Hindlimb muscle (tissue), 1 donor: ENCODE data around the gene KCNIP4. TPM values are rescaled to one million over a fixed set of nuclear protein-coding genes. Genes with fewer than 3 reads are reported as not detected.
"Not testable (repeated sequence)": the region's sequence is repeated elsewhere in the genome, so short reads cannot be mapped to it uniquely, and the experiment has no call there.

Experiments
- DNase-seq: peaks from one replicate; pipeline ENCODE4 v3.0.0-alpha.2; 2013
- polyA plus RNA-seq: library from polyadenylated mRNA; unstranded; fragments of 120-200 nt; gene quantifications from one replicate; pipeline ENCODE4 v1.2.1, GENCODE V29; 2013; ENCODE audit not compliant: insufficient read length

Gene KCNIP4
- polyA plus RNA-seq, 1 donor: 1.8 TPM

DNA sequence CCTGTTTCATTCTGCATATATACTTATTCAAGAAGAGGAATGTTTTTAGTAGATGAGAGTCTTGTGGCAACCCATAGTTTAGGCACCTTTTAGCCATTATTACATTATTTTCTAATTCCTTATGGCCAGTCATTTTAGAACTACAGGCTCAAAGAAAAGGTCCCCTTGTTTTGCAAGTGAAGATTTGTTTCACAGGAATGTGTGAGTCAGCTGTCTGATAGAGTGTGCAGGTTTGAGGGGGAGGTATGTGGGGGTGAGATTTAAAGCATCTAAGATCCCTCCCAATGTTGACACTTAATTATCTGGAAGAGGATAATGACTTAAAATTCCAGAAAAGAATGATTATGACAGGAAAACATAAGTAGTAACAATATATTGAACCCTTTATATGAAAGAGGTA is 495.6 kb downstream of the KCNIP4 start:
- DNase-seq: no peak

- no peak for DNase-seq
Measured at GRCh38 chr4:21451032-21451431, 497.5 kb downstream of the KCNIP4 start.

- no peak for DNase-seq
Measured at GRCh38 chr4:21450331-21450730, 498.2 kb downstream of the KCNIP4 start.

GRCh38 chr4:21447301-21448054 is 501.1 kb downstream of the KCNIP4 start:
- DNase-seq: no peak

- DNase-seq: no peak
Measured at GRCh38 chr4:21420166-21420565, 528.4 kb downstream of the KCNIP4 start.

GRCh38 chr4:21415728-21416127 is 532.8 kb downstream of the KCNIP4 start:
- DNase-seq: no peak

- no peak for DNase-seq
Measured at GRCh38 chr4:21413807-21414370, 534.7 kb downstream of the KCNIP4 start.

DNA sequence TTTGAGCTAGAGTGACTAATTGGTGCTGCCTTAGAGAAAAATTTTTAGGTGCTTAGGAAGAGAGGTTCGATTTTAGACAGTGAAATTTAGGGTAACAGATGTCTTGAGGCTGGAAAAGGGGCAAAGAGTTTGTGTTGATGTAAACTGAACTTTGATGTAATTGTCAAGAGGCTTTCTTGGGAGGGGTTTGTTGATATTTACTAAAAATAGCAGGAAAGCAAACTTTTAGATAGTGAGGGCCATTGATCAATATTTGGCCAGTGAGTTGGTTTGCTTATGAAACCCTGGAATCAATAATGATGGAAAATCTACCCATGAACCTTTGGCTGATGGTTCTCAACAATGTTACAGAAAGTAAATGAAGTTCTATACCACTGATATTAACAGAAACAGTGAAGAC is 537.5 kb downstream of the KCNIP4 start:
- no peak for DNase-seq

GRCh38 chr4:21410372-21410771 is 538.2 kb downstream of the KCNIP4 start:
- DNase-seq: no peak

GRCh38 chr4:21387683-21388082 is 560.9 kb downstream of the KCNIP4 start:
- DNase-seq: no peak

- DNase-seq: no peak
Measured at GRCh38 chr4:21386166-21386780, 562.3 kb downstream of the KCNIP4 start.

DNA sequence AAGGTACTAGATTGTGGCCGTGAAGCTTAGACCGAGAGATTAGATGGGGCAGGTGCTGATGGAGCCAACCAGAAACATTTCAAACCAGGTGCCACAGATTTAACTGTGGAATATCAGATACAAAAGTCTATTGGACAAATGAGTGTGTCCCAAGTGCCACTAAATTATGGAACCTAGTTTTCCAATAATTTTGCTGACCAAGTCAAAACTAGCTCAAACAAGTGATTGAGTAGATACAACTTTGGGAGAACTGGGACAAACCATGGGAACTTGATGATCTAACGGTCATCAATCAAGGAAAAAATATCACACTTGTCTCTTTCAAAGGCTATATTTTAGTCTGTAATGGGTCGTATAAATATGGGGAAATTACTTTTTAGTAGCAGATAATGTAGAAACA is 562.9 kb downstream of the KCNIP4 start:
- DNase-seq: no peak

- DNase-seq: no peak
Measured at GRCh38 chr4:21384609-21385008, 564.0 kb downstream of the KCNIP4 start.

- no peak for DNase-seq
Measured at GRCh38 chr4:21380861-21381260, 567.7 kb downstream of the KCNIP4 start.

GRCh38 chr4:21377046-21377445 is 571.5 kb downstream of the KCNIP4 start:
- no peak for DNase-seq

- DNase-seq: no peak
Measured at GRCh38 chr4:21376176-21376575, 572.4 kb downstream of the KCNIP4 start.

DNA sequence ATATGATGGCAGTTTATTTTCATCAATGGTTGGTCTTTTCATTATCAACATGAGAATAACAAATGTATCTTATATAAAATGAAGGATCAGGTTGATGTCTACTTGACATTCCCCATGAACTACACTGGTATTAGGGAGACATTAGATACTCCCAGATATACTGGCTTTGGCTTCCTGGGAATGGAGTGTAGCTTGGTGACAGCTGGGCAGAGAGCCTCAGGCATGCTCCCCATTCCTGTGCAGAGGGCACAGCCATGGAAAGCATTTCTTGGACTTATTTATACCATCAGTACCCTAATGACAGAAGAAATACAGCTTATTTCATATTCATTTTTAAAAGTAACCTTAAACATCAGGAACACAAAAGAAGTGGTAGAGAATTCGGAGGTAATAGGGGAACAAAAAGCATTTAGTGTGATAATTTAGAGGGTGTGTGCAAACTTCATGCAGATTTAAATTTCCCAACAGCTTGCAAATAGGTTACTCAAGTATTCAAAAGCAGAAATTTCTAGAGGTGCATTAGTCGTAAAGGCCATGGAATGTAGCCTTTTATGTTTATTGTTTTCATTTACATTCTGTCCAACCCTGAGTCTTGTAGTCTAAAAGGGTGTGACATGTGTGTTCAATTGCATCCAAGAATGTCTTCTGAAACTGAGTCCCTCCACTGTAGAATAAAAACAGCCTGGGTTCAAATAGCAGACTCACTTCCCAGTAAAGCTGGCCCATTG is 573.8 kb downstream of the KCNIP4 start:
- no peak for DNase-seq

DNA sequence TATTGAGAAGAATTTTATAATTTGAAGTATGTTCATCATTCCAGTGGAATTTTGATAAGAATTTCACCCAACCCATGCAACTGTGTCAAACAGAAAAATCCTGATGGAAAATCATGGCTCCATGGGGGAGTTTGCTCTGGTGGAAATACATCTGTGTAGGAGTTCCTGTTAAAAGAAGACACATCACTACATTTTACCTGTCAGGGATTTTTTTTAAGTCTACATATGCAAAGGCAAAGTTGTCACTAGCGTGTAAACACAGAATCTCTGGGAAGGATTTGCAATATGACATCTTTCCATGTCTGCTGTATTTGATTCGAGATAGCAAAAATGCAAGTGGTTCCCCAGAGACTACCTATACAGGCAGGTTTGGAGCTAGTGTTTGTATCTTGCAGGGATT is 581.0 kb downstream of the KCNIP4 start:
- DNase-seq: no peak

GRCh38 chr4:21366840-21367239 is 581.7 kb downstream of the KCNIP4 start:
- DNase-seq: no peak

DNA sequence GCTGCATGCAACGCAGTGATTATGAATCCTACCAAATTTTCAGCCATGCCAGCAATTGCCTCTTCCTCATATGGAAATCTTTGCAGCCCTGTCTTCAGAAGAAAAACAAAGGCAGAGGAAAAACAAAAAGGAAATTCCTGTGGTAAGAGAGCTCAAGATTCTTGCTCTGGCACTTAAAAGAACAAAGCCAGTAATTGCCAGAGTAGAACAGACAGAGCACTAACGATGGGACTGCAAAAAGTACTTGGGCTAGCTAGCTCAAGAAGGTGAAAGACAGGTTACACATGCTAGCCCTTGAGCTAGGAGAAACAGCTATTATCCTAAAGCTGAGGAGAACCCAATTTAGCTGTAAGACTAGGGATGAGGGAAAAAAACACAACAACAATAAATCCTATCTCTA is 582.3 kb downstream of the KCNIP4 start:
- DNase-seq: no peak

DNA sequence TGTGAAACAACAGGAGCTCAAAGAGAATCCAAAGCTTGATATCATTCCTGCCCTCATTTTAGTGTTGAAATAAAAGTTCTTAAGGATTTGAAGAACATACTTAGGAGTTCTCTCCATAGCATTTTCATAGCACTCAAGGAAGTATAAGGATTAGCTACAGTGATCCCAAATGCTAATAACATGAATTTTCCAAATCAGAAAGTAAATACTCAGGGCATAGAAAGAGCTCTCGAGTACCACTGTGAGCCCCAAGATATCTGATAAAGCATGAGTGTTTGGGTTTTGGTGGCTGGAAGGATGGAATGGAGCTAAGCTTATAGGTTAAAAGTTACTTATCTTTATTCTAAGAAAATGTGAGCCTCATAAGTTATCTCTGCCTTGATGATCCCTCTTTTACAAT is 584.9 kb downstream of the KCNIP4 start:
- no peak for DNase-seq

DNA sequence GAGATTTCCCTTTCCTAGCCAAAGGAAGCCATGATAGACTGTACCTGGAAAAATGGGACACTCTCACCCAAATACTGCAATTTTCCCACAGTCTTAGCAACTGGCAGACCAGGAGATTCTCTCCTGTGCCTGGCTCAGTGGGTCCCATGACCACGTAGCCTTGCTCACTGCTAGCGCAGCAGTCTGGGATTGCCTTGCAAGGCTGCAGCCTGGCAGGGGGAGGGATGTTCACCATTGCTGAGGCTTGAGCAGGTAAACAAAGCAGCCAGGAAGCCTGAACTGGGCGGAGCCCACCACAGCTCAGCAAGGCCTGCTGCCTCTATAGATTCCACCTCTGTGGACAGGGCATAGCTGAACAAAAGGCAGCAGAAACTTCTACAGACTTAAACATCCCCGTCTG is 596.2 kb downstream of the KCNIP4 start:
- DNase-seq: not testable (repeated sequence)

DNA sequence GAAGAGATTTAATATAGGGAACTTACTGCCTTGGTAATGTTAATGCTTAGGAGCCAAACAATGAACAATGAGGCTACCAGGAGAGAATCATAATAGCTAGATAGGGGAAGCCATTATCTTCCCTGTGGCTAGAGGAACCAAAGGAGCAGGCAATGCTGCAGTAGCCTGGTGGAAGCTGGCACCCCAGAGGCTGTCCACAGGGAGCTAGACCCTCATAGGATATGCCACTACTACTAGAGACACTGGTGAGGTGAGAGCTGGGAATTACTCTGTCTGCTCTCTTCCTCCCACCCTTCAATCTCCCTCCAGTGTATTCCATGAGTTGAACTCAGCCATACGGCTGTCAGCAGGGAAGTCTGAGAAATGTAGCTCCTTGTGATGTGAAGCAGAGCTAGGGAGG is 601.4 kb downstream of the KCNIP4 start:
- DNase-seq: no peak
